ENCODE results near the gene MAMDC4.
A peak's percentile ranks its signal among the peaks of the same experiment; 100 is the strongest.
"Not testable (repeated sequence)": the region's sequence is repeated elsewhere in the genome, so short reads cannot be mapped to it uniquely, and the experiment has no call there.

The MAMDC4 gene

DNA sequence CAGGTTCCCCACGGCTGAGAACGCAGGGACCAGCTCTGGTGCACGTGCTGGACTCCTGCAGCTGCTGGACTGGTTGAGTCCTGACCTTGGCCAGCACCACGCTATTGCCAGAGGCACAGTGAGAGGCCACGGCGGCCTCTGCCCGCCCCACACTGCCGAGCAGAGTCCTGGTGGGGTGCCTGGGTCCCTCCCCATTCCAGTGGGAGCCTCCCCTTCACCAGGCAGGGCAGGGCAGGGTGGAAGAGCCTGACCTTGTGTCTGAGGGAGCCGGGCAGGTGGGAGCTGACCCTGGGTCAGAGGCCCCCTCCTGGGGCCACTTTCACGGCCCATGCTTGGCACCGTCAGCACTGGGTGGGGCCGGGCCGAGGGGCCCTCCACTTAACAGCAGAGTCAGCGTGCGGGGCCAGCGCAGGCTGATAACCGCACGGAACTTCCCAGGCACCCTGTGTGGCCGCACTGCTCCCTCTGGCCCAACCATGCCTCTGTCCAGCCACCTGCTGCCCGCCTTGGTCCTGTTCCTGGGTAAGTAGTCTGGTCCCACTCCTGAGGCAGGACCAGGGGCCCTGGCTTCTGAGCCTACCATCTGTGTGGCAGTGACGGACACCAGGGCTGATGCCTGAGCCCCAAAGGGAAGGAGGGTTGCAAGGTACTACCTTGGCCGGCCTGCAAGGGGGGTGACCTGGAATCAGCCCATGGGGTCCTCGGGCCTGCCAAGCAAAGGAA lies at the start of gene MAMDC4:
Gene MAMDC4, plus strand, starts transcription at position 406 of the 723 bp plus-strand sequence. Its CDS starts 71 bp downstream, at position 477.
- no peak for DNase-seq (ENCODE audit: low read depth in 2 of 2)

GRCh38 chr9:136803009-136803550 lies 49.1 kb upstream of the MAMDC4 start:
- DNase-seq (ENCODE audit: low read depth in 2 of 2) = not testable (repeated sequence)

DNA sequence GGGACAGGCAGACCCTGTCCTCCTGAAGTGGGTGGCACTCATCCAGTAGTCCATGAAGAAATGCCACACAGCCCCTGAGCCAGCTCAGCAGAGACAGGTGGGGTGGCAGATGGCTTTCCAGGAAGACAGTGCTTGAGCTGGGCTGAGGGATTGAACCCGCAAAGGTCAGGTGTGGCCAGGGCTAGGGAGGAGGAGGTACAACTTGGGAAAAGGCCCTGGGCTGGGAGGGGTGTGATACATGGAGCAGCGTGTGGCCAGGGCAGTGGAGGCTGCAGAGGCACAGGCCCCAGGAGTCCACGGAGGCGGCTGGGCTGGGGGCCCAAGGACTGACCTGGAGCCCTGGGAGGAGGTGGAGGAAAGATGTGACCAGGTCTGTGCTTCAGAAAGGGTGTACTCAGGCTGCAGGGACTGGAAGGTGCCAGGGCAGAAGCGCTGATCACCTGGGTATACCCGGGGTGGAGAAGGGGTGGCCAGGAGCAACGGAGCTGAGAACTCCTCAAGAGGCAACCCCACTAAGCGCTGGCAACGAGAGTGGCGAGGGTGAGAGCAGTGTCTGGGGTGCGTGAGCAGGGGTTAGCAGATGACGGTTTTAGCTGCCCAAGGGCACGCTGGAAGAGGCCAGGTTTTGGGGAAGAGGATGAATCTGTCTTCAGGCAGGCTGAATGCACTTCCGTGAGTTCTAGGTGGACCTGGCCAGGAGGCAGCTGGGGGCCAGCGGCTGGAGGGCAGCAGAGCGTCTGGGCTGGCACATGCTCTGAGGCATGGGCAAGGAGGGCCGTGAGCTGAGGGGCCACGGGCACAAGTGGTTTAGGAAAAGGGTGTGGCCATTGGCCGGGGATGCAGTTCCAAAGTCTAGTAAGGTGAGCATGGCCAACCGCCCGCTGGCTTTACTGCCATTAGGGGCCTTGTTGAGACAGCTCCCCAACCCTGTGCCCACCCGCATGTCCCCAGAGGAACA lies 48.3 kb upstream of the MAMDC4 start:
- no peak for DNase-seq (ENCODE audit: low read depth in 2 of 2)

DNA sequence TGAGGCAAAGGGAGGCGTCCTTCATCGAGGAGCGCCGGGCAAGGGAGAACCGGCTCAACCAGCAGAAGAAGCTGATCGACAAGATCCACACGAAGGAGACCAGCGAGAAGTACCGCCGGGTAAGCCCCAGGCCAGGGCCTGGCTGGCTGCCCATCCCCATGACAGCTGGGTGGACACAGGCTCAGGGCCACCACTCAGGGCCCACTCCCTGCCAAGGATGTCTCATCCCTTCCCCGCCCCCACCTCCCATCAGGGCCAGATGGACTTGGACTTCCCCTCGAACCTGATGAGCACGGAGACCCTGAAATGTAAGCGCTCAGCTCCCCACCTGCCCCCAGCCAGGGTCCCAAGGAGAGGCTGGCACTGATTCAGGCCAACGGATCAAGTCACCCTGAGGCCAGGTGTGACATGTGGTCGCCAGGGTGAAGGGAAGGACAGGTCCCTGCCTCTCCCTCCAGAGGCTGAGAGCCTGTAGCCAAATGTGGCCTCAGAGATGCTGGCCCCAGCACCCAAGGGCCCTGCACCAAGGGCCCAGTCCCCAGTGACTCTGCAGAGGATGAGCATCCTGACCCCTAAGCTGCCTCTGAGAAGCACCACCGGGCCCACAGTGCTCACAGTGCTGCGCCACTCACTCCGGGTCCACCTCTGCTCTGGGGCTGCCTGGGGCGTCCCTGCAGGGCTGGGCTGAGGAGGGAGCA lies 47.5 kb upstream of the MAMDC4 start:
- DNase-seq (ENCODE audit: low read depth in 2 of 2) = no peak

- DNase-seq (ENCODE audit: low read depth in 2 of 2) = no peak
Measured at GRCh38 chr9:136805207-136805740, 46.9 kb upstream of the MAMDC4 start.

GRCh38 chr9:136806067-136806466 lies 46.1 kb upstream of the MAMDC4 start:
- DNase-seq (ENCODE audit: low read depth in 2 of 2) = no peak

DNA sequence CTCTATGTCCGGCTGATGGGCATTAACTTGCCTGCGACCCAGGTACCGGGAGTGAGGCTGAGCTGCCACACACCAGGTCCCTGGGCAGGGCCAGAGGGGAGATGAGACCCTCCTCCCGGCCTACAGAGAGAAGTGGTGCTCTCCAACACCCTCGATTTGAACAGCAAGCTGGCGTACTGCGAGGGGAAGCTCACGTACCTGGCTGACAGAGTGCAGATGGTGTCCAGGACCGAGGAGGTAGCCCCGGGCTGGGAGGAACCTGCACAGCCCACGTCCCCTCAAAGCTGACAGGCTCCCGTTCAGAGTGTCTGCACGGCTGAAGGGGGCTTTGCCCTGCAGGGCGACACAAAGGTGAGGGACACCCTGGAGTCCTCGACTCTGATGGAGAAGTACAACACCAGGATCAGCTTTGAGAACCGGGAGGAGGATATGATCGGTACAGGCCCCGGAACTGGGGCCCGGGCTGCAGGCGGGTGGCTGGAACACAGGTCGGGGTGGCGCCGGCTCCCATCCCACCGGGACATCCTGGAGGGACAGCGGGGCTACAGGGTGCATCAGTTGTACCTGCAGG lies 45.4 kb upstream of the MAMDC4 start:
- DNase-seq (ENCODE audit: low read depth in 2 of 2) = no peak

- DNase-seq (ENCODE audit: low read depth in 2 of 2) = peak; percentile 68 to 76
Measured at GRCh38 chr9:136807281-136808074, 44.7 kb upstream of the MAMDC4 start, which contains the start of gene RABL6. Gene RABL6 (plus strand): TSS chr9:136807948. CDS start chr9:136808197, 249 bp downstream.

- no peak for DNase-seq (ENCODE audit: low read depth in 2 of 2)
Measured at GRCh38 chr9:136808075-136808805, 43.9 kb upstream of the MAMDC4 start.

GRCh38 chr9:136808806-136809158 lies 43.4 kb upstream of the MAMDC4 start:
- no peak for DNase-seq (ENCODE audit: low read depth in 2 of 2)

- no peak for DNase-seq (ENCODE audit: low read depth in 2 of 2)
Measured at GRCh38 chr9:136814725-136815421, 37.3 kb upstream of the MAMDC4 start.

DNA sequence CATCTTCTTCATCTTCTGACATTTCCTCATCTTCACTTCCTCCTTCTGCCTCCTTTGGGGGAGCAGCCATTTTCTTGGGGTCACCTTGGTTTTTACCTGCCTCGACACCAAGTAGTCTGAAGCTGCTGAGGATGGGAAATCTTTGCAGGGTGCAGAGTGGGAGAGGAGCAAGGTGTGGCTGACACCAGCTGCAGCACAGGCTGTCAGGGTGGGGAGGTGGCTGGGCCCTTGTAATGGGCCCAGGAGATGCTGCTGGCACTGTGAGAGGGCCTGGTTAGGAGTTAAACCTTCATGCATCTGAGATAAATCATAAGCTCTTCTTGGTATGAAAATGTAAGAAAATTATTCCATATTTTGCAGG lies 36.7 kb upstream of the MAMDC4 start:
- no peak for DNase-seq (ENCODE audit: low read depth in 2 of 2)

GRCh38 chr9:136820971-136821825 lies 30.9 kb upstream of the MAMDC4 start:
- no peak for DNase-seq (ENCODE audit: low read depth in 2 of 2)

DNA sequence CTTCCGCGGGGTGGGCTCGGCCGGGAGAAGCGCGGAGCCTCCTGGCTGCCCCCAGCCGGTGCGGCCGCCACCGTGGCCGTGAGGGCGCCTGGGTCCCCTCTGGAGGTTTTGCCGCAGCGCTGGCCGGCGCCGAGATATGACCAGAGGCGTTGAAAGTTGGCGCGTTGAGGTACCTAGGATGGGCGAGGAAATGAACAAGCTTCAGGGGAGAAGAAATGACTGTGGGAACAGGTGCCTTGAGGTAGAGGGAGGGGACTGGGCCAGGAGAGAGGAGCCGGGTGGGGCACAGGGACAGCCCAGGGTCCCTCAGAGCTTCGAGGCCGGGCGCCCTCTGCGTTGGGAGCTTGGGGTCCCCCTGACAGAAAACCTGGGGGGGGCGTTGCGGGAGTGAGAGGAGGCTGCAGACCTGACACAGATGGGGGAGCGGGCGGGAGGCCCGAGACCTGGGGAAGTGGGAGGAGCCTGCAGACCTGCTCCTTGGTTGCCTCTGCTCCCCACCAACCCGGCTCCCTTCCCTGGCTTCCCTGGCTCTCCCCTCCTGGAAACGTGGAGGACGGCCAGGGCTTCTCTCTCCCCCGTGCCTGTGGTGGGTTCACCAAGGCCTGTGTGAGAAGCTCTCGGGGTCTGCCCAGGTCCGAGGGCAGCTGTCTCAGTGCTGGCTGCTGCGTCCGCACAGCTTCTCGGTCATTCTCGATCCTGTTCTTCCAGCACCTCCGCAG lies 30.2 kb upstream of the MAMDC4 start:
- DNase-seq (ENCODE audit: low read depth in 2 of 2) = no peak

GRCh38 chr9:136823136-136824046 lies 28.8 kb upstream of the MAMDC4 start:
- no peak for DNase-seq (ENCODE audit: low read depth in 2 of 2)

DNA sequence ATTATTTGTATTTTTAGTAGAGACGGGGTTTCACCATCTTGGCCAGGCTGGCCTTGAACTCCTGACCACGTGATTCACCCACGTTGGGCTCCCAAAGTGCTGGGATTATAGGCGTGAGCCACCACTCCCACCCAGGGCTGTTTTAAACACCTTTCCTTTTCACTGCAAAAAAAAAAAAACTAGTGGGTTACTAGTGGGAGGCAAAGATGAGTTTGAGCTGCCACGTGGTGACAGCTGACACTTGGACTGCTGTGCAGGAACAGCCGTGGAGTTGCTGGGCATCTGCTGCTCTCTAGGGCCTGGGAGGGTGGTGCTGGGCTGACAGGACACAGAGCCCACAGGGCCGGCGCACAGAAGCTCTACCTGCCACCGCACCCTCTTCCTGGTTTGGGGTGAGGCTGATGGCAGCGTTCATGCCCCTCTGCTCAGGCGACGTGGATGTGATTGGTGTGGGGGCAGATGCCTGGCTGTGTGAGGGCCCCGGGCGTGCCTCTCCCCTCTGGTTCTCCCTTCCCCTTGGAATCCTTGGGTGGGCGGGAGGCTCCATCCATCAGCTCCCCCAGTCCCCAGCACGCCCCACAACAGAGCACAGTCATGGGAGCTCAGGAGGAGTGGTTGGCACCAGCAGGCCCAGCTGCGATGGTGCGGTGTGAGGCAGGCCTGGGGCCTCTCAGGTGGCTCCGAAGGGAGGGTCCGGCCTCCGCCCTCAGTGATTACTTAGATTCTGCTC lies 27.5 kb upstream of the MAMDC4 start:
- no peak for DNase-seq (ENCODE audit: low read depth in 2 of 2)

Measured in stimulated activated CD4-positive, alpha-beta T cell treated with anti-CD3 and anti-CD28 coated beads, Interleukin-4, amount 100 ng/mL, for 48 hours (primary cell).